ENCODE measurements around the gene TNFRSF8.

TNFRSF8 gene

DNA sequence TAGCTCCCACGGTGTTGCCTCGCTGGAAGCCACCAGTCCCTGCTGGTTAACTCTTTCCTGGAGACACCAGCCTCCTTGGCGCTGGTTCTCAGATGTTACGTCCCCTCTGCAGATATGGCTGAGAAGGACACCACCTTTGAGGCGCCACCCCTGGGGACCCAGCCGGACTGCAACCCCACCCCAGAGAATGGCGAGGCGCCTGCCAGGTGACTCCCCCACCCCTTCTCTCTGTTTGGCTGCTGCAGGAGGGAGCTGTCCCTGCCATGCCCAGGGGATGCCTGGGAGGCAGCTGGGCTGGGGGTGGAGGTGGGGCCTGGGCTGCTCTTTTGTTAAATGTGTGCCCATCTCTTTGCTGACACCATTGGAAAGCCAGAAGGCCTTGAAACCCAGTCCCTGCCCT, 60.1 kb downstream of the TNFRSF8 start:
- no peak for DNase-seq

DNA sequence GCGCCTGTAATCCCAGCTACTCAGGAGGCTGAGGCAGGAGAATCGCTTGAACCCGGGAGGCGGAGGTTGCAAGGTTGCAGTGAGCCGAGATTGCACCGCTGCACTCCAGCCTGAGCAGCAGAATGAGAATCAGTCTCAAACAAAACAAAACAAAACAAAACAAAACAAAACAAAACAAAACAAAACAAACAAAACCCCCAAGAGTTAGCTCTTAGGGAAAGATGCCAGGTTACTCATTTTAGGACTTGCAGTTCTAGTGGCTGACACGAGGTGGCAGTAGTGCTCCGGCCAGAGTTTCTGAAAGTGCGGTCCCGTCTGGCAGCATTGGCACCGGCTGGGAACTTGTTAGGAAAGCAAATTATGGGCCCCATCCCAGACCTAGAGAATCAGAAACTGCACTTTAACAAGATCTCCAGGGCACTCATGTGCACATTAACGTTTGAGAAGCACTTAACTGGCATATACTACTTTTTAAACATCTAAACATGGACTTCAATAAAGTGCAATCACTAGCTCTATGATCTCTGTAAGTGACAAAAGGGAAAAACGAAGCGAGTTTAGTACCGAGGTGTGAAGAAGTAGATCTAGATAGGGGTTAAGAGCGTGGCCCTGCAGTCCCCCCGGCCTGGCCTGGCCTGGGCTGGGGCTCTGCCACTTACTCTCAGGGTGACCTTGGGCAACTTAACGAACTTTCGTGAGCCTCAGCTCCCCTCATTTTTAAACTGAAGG, 61.8 kb downstream of the TNFRSF8 start:
- DNase-seq = peak; percentile 81

DNA sequence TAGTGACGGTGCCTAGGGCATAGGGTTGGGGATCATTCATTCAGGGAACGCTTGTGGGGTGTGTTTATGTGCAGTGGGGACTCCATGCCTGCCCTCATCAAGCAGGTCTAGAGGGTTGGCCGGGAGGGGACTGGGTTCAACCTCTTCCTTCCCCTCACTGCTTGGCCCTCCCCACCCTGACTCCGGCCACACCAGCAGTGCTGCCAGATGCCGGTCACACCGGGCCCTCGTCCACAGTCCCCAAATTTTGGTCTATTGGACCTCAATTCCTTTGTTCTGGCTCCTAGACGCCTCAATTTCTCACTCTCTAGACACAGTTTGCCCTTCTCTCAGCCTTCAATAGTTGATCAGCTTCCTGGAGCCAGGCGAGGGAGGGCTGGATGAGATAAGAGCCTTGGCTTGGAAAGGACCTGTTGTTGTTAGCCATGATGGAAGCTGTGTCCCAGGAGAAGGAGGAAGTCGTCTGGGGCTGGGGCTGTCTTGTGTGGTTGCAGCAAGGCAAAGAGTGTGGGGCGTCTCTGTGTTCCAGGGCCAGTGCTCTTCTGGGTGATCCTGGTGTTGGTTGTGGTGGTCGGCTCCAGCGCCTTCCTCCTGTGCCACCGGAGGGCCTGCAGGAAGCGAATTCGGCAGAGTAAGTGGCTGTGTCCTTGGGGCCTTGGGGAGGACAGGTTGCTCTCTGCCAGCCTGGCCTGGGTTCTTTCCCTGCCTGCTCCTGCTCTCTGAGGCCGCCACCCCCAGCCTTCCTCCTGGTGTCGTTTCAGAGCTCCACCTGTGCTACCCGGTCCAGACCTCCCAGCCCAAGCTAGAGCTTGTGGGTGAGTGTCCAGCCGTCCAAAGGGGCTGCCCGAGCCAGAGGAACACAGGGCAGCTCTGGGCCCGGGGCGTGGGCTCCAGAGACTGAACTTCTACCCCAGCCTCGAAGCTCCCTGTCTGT, 62.6 kb downstream of the TNFRSF8 start:
- DNase-seq = no peak

DNA sequence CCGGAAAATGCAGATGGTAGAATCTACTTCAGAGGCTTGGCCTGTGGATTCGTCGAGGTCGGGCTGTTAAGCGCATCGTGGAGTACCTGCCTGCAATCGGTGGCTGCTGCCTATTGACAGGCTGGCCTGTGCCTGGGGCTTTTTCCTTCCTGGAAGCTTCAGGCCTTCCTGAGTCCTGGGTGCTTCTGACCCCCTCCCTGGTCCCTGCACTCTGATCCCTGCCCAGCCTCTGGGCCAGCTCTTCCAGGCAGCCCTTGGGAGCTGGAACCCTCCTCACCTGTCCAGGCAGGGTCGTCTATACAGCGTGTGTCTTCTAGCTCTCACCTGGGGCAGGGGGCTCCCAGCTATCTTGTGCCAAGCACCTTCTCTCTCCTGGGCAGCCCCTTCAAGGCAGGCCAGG, 63.7 kb downstream of the TNFRSF8 start:
- DNase-seq = no peak

DNA sequence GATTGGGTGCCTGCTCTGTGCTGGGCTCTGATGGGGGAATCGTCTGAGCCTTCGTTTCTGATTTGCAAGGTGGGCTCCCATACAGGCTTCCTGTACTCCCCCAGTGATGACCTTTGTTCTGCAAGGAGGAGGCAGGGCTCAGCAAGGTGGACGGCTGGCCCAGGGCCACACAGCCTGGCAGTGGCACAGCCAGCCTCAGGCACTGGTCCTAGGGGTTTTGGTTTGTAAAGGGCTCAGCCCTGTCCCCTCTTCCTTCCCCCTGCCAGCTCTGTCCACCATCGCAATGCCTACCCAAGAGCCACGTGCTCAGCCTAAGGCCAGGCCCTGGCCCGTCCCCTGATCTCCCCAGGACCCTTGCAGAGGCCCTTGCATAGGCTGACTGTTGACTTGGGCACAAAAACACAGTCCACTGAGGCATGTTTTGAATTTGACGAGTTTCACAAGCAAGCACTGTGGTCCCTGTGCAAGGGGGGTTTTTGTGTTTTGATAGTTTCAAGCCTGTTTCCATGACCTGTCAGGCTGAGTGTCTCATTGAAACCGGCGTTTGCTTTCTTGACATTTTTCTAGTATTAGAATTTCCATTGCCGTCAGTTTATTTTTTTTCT, 64.2 kb downstream of the TNFRSF8 start:
- no peak for DNase-seq

DNA sequence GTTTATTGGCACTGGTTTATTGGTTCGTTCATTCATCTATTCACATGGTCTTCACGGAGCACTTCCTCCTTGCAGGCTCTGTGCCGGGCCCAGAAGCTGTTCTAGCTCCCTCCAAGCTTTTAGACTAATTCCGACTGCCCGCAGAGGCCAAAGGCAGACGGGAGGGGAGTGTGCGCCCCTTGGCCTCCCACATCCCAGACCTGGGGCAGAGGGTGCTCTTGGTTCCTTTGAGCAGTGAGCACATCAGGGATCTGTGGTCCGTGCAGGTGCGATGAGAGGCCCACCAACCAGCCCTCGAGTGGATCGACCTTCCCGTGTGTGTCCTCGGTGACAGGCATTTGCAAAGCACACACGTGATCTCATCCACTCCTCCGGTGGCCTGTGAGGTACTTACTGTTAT, 65.0 kb downstream of the TNFRSF8 start:
- DNase-seq = no peak

DNA sequence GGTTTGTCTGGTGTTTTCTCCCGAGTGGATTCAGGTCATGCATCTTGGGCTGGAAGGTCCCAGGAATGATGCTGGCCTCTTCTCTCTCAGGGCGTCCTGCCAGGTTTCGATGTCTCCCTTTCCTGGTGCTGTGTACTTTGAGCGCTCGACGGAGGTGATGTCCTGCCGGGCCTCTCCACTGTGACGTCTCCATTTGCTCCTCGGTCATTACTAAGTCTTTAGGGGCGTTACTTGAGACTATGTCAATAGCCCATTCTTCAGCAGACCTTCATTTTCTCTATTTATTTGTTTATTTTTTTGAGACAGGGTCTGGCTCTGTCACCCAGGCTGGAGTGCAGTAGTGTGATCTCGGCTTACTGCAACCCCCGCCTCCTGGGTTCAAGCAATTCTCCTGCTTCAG, 66.5 kb downstream of the TNFRSF8 start:
- DNase-seq = no peak

DNA sequence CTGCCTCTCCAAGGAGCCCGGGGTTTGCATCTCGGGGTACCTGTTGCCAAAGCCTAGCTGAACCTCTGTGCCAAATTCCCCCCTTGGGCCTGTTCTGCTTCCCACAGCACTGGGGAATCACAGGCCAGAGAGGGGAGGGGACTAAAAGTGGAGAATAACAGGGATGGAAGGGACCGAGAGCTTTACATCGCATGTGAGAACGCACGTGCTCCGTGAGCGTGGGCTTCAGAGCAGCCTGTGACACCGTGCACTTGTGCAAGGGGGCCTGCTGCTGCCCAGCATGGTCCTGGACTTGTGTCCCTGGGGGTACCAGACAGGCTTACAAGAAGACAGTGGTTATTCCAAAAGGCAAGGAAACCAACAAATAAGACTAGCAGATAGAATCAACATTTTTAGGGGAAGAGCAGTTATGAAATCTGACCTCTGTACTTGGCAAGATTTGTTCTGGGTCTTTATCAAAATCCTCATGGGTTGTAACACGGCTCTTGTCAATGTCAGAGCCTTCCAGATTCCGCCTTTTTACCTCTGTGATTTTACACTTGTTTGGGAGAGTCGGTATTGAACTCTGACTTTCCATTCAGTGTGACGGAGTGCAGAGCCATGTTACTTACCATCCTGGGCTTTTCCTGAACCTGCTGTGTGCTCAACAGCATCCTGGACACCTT, 67.5 kb downstream of the TNFRSF8 start:
- no peak for DNase-seq

DNA sequence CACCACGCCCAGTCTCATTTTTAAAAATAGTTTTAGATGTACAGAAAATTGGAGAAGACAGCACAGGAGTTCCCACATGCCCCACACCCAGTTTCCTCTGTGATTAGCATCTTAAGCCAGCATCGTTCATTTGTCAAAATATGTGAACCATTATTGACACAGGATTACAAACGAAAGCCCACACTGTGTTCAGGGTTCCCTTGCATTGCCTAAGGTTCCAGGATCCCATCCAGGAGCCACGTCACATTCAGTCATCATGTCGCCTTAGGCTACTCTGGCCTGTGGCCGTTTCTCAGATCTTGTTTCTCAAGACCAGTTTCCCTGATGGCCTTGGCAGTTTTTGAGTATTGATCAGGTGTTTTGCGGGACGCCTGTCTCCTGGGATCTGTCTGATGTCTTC, 69.0 kb downstream of the TNFRSF8 start:
- no peak for DNase-seq

DNA sequence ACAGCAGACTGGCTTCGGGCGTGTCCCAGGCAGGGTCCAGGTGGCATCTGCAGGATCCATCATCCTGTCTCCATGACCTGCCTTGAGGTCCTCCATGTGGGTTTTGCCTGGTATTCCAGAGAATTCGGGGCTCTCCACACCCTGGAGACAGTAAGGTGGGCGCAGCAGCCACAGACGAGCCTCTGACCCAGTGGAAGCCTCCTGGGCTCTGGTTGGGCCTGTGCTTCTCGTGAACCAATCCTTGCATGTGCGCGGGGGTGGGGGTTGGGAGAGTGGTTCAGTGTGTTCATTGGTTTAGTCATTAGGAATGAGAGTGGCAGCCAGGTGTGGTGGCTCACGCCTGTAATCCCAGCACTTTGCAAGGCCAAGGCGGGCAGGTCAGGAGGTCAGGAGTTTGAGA, 71.6 kb downstream of the TNFRSF8 start:
- no peak for DNase-seq

DNA sequence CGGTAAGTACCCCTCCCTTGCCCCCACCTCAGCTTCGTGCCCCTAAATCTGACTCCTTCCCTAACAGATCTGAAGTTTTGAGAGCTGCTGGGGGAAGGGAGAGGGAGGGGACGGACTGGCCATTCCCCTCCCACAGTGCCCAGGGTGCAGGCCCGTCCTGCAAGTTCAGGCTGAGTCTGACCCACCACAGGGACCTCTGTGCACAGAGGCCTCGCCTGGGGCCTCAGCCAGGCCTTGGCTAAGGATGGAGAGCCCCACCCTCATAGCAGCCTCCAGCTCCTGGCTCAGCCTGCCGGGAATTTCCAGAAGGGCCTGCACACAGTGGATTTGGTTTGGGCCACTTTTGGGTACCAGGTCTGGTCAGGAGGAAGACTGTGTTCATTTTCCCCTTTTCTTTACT, 72.5 kb downstream of the TNFRSF8 start:
- DNase-seq = no peak

DNA sequence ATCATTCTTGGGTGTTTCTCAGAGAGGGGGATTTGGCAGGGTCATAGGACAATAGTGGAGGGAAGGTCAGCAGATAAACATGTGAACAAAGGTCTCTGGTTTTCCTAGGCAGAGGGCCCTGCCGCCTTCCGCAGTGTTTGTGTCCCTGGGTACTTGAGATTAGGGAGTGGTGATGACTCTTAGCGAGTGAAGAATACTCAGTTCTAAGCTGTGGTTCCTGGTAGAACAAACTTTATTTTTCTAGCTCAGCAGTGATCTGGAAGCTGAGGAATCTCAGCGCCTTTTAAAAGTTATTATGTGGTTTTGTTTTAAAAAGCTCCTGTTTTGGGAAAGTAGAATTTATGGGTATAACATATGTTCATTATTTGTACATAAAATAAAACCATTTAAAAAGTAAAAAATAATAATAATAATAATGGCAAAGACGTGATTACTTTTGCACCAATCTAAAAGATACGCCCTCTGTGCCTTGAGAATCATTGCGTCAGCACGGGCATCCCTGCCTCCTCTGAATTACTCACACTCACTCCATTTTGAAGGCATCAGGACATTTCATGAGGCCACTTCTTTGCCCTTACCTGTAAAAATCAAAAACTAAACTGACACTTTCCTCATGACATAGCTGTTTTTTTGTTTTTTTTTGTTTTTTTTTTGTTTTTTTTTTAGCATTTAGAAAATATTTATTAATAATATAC, 74.0 kb downstream of the TNFRSF8 start:
- DNase-seq = no peak

DNA sequence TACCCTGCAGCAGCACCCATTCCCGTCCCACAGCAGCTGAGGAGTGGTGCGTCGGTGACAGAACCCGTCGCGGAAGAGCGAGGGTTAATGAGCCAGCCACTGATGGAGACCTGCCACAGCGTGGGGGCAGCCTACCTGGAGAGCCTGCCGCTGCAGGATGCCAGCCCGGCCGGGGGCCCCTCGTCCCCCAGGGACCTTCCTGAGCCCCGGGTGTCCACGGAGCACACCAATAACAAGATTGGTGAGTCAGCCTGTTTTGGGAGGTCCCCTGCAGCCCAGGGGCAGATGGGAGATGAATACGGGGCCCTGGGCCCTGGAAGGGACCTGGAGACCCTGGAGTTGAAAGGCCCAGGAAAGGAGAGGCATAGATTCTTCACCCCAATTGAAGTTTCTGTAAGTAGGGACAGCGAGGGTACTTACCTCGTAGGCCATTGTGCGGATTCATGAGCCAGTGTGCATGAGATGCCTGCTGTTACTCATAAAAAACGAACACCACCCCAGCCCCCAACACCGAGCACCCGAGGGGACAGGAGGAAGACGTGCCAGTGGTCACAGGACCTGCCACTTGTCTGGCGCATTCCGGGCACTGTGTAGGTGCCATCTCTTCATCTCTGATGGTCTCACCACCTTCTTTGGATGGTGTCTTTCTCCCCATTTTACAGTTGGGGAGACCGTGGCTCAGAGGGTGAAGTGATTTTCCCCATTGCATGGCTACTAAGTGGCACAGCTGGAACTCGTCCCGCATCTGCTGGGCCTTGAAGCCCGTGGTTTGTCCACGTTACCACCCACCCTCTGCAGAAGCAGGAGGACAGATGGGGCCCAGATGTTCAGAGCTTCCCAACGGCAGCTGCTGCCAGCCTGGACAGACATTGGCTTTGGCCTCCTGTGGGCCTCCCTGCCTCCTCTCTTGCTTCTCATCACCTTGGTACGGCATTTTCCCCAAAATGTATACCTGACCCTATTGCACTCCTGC, 75.4 kb downstream of the TNFRSF8 start:
- DNase-seq = no peak

DNA sequence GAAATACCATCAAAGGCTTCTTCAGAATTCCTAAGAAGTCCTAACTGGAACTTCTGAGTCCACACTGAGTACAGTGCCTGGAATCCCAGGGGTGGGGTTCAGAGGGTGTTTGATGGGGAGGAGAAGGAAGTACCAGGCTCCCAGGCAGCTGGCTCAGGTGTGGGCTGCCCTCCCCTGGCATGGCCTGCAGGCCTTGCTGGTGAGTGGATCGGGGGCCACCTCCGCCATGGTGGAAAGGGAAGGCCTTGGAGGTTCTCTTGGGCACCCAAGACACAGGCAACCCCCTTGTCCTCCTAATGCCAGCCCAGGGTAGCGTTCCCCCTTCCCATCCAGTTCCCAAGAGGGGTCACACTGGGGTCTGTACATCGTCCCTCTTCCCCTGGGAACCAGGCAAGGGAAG, 76.9 kb downstream of the TNFRSF8 start:
- no peak for DNase-seq

DNA sequence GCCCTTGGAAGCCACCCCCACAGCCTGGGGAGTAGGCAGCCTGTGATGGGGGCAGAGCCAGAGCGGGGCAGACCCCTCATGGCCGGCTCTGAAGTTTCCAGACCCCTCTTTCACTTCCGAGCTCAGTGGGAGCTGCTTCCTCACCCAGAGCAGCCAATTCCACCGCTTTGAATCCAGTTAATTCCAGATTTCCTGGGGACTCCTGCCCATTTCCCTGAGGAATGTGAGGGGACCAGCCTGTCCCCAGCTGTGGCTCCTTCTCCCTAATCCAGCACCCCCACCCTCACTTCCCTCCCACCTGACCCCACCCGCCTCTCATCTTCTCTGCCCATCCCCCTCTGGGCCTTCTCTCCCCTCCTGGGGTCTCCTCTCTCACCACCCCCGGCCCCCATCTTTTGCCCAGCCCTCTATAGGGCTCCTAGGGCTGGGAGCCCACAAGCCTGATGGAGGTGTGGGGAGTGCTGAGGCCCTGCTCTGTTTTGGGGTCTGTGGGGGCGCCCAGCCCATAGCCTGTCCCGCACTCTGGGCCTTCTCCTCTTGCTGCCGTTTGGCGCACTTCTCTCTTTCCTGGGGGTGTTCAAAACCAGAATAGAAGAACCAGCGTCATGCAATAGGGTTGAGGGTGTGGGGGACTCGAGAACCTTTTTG, 77.5 kb downstream of the TNFRSF8 start:
- no peak for DNase-seq

DNA sequence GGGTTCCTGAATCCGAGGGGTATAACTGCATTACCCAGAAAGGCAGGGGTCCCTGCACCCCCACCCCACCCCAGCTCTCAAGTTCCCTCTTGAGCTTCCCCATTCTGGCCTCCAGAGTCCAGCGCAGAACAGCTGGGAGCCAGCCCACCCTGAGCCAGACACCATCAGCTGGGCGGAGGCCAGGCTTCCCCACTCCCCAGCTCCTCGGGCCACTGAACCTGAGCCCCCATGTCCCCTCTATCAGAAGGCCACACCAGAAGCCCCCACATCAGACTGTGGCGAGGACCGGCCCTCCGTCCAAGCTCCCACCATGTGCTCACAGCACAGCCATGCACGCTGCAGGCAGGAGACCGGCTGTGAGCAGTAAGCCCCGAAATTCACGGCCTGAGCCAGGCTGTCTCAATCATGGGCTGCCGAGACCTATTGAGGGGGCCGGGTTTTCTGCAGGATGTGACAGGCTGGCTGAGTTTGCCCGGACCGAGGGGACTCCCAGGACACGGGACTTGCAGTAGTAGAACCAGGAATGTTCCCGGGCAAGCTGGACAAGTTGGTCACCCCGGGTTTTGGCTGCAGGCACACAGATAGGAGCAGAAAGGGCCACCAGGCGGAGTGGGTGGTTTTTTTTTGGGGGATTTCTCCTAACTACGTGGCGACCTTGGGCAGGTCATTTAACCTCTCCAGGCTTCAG, 78.2 kb downstream of the TNFRSF8 start:
- no peak for DNase-seq

DNA sequence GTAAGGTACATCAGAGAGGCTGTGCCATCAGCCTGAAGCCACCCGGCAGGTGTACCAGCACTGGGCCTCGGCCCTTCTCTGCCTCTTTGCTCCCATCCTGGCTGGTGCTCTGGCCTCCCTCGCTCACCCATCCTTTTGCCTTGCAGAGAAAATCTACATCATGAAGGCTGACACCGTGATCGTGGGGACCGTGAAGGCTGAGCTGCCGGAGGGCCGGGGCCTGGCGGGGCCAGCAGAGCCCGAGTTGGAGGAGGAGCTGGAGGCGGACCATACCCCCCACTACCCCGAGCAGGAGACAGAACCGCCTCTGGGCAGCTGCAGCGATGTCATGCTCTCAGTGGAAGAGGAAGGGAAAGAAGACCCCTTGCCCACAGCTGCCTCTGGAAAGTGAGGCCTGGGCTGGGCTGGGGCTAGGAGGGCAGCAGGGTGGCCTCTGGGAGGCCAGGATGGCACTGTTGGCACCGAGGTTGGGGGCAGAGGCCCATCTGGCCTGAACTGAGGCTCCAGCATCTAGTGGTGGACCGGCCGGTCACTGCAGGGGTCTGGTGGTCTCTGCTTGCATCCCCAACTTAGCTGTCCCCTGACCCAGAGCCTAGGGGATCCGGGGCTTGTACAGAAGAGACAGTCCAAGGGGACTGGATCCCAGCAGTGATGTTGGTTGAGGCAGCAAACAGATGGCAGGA, 79.2 kb downstream of the TNFRSF8 start:
- no peak for DNase-seq

DNA sequence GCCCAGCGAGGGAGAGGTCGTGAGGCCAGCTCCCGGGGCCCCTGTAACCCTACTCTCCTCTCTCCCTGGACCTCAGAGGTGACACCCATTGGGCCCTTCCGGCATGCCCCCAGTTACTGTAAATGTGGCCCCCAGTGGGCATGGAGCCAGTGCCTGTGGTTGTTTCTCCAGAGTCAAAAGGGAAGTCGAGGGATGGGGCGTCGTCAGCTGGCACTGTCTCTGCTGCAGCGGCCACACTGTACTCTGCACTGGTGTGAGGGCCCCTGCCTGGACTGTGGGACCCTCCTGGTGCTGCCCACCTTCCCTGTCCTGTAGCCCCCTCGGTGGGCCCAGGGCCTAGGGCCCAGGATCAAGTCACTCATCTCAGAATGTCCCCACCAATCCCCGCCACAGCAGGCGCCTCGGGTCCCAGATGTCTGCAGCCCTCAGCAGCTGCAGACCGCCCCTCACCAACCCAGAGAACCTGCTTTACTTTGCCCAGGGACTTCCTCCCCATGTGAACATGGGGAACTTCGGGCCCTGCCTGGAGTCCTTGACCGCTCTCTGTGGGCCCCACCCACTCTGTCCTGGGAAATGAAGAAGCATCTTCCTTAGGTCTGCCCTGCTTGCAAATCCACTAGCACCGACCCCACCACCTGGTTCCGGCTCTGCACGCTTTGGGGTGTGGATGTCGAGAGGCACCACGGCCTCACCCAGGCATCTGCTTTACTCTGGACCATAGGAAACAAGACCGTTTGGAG, 80.0 kb downstream of the TNFRSF8 start:
- DNase-seq = no peak

DNA sequence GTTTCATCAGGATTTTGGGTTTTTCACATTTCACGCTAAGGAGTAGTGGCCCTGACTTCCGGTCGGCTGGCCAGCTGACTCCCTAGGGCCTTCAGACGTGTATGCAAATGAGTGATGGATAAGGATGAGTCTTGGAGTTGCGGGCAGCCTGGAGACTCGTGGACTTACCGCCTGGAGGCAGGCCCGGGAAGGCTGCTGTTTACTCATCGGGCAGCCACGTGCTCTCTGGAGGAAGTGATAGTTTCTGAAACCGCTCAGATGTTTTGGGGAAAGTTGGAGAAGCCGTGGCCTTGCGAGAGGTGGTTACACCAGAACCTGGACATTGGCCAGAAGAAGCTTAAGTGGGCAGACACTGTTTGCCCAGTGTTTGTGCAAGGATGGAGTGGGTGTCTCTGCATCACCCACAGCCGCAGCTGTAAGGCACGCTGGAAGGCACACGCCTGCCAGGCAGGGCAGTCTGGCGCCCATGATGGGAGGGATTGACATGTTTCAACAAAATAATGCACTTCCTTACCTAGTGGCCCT, 80.6 kb downstream of the TNFRSF8 start:
- DNase-seq = peak; percentile 53
